Loucy (cell line): Measurements from ENCODE around the gene BMF.
"Not testable (repeated sequence)": the region's sequence is repeated elsewhere in the genome, so short reads cannot be mapped to it uniquely, and the experiment has no call there.

Experiments
- H2AFZ ChIP-seq: fragments of 200-600 bp; sonication (generic); 2 replicates; pipeline ENCODE4 v1.6.0; 2016; ENCODE audit warnings: antibody characterized with exemption, mild to moderate bottlenecking, low read length, moderate library complexity
- H3F3A ChIP-seq: fragments of 200-600 bp; 2 replicates; pipeline ENCODE4 v1.6.0; 2016; ENCODE audit warnings: antibody characterized with exemption, low read depth, mild to moderate bottlenecking
- H3K27me3 ChIP-seq: fragments of 200-600 bp; sonication (generic); 2 replicates; pipeline ENCODE4 v1.6.1; 2014; ENCODE audit warnings: low read length, mild to moderate bottlenecking; ENCODE audit not compliant: insufficient read depth, poor library complexity, severe bottlenecking
- H3K36me3 ChIP-seq: fragments of 200-600 bp; sonication (generic); 2 replicates; pipeline ENCODE4 v1.6.1; 2016; ENCODE audit warnings: low read length; ENCODE audit not compliant: insufficient read depth
- H3K4me1 ChIP-seq: fragments of 200-600 bp; sonication (generic); 2 replicates; pipeline ENCODE4 v1.5.1; 2014; ENCODE audit warnings: low read length, mild to moderate bottlenecking; ENCODE audit not compliant: insufficient read depth, poor library complexity, severe bottlenecking
- H3K4me2 ChIP-seq: fragments of 200-600 bp; sonication (generic); 2 replicates; pipeline ENCODE4 v1.6.0; 2014; ENCODE audit warnings: antibody characterized with exemption, low read length, low read depth, mild to moderate bottlenecking; ENCODE audit not compliant: poor library complexity, severe bottlenecking
- H3K4me3 ChIP-seq: fragments of 200-600 bp; sonication (generic); 2 replicates; pipeline ENCODE4 v1.5.1; 2014; ENCODE audit warnings: low read length, mild to moderate bottlenecking, mixed read lengths; ENCODE audit not compliant: poor library complexity, severe bottlenecking
- H3K79me2 ChIP-seq: fragments of 200-600 bp; sonication (generic); 2 replicates; pipeline ENCODE4 v1.6.1; 2014; ENCODE audit warnings: low read length; ENCODE audit not compliant: insufficient read depth
- H3K9ac ChIP-seq: fragments of 200-600 bp; sonication (generic); 2 replicates; pipeline ENCODE4 v1.6.0; 2014; ENCODE audit warnings: mild to moderate bottlenecking, low read depth, low read length, moderate library complexity; ENCODE audit not compliant: poor library complexity, severe bottlenecking
- H3K9me2 ChIP-seq: fragments of 200-600 bp; sonication (generic); replicated peaks from 2 replicates; pipeline ENCODE4 v1.6.1; 2016; ENCODE audit warnings: low read depth, low read length, mixed read lengths
- H3K9me3 ChIP-seq: fragments of 200-600 bp; sonication (generic); 2 replicates; pipeline ENCODE4 v1.6.1; 2014; ENCODE audit warnings: mild to moderate bottlenecking, antibody characterized with exemption, low read length, low read depth; ENCODE audit not compliant: insufficient read depth
- H4K20me1 ChIP-seq: fragments of 200-600 bp; sonication (generic); 2 replicates; pipeline ENCODE4 v1.6.0; 2014; ENCODE audit warnings: antibody characterized with exemption, low read length, mild to moderate bottlenecking; ENCODE audit not compliant: insufficient read depth, poor library complexity, severe bottlenecking
- EZH2phosphoT487 ChIP-seq: fragments of 200-600 bp; IDR thresholded peaks from 2 replicates; pipeline ENCODE4 v1.6.1; 2018; ENCODE audit warnings: antibody characterized with exemption, mild to moderate bottlenecking, moderate library complexity, borderline replicate concordance
- TF ChIP-seq, protein P1 (sequence below): fragments of 200-600 bp; sonication (generic); conservative IDR thresholded peaks from 2 replicates; pipeline ENCODE4 v1.5.1; 2014; ENCODE audit warnings: mild to moderate bottlenecking, antibody characterized with exemption, low read length

The BMF gene

DNA sequence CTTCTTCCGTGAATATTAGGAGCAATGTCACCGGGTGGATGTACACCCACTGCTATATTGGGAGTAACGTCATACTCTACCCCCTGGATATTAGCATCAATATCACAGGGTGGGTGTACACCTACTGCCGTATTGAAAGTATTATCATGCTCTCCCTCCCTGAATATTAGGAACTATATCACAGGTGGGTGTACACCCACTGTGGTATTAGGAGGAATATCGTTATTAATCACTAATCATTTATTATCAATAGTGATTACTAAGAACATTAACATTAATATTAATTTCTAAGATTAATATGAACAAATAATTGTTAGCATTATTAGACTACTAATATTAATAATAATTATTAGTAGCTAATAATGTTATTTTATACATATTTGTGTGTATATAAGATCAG, 21.4 kb upstream of the BMF start:
- H2AFZ ChIP-seq: no peak overlapping the region
- H3K9ac ChIP-seq: no peak overlapping the region
- TF ChIP-seq, protein P1, sequence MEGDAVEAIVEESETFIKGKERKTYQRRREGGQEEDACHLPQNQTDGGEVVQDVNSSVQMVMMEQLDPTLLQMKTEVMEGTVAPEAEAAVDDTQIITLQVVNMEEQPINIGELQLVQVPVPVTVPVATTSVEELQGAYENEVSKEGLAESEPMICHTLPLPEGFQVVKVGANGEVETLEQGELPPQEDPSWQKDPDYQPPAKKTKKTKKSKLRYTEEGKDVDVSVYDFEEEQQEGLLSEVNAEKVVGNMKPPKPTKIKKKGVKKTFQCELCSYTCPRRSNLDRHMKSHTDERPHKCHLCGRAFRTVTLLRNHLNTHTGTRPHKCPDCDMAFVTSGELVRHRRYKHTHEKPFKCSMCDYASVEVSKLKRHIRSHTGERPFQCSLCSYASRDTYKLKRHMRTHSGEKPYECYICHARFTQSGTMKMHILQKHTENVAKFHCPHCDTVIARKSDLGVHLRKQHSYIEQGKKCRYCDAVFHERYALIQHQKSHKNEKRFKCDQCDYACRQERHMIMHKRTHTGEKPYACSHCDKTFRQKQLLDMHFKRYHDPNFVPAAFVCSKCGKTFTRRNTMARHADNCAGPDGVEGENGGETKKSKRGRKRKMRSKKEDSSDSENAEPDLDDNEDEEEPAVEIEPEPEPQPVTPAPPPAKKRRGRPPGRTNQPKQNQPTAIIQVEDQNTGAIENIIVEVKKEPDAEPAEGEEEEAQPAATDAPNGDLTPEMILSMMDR: no peak
- TF ChIP-seq EZH2phosphoT487: no peak
- H3K9me2 ChIP-seq: no peaks in the 10 kb centered on the region
- no peaks in the 10 kb centered on the region for H3F3A ChIP-seq
- no peaks in the 10 kb centered on the region for H4K20me1 ChIP-seq
- H3K4me1 ChIP-seq: no peaks in the 10 kb centered on the region
- no peaks in the 10 kb centered on the region for H3K79me2 ChIP-seq
- H3K27me3 ChIP-seq: no peaks in the 10 kb centered on the region
- no peaks in the 10 kb centered on the region for H3K9me3 ChIP-seq
- no peak overlapping the region for H3K4me3 ChIP-seq
- no peak overlapping the region for H3K4me2 ChIP-seq
- no peaks in the 10 kb centered on the region for H3K36me3 ChIP-seq

- Histone ChIP-seq H3K9me3 (no peaks in the 10 kb centered on the region), H4K20me1 (no peaks in the 10 kb centered on the region), H2AFZ (no peak overlapping the region), H3K27me3 (no peaks in the 10 kb centered on the region), H3K9ac (no peak overlapping the region), H3K4me3 (no peak overlapping the region), H3K4me2 (no peak overlapping the region), H3K36me3 (no peaks in the 10 kb centered on the region), H3K4me1 (no peaks in the 10 kb centered on the region), H3K79me2 (no peaks in the 10 kb centered on the region), H3K9me2 (no peaks in the 10 kb centered on the region), H3F3A (no peaks in the 10 kb centered on the region)
- TF ChIP-seq, protein P1: no peak
- no peak for TF ChIP-seq EZH2phosphoT487
These were observed 20.3 kb upstream of the BMF start for GRCh38 chr15:40128766-40129660.

GRCh38 chr15:40125950-40126349, 17.3 kb upstream of the BMF start:
- Histone ChIP-seq H3K27me3 (no peaks in the 10 kb centered on the region), H2AFZ (no peak overlapping the region), H3K36me3 (no peaks in the 10 kb centered on the region), H3K4me1 (no peaks in the 10 kb centered on the region), H3K4me3 (no peak overlapping the region), H3K9me2 (no peaks in the 10 kb centered on the region), H3K79me2 (no peaks in the 10 kb centered on the region), H3K9ac (no peak overlapping the region), H3K4me2 (no peak overlapping the region), H4K20me1 (no peaks in the 10 kb centered on the region), H3F3A (no peaks in the 10 kb centered on the region), H3K9me3 (no peaks in the 10 kb centered on the region)
- TF ChIP-seq EZH2phosphoT487: no peak
- TF ChIP-seq, protein P1: no peak

- not testable (repeated sequence) for H3K4me1 ChIP-seq, H3K9me3 ChIP-seq, H3K79me2 ChIP-seq, H3K4me3 ChIP-seq, H4K20me1 ChIP-seq, H3F3A ChIP-seq, H3K27me3 ChIP-seq, H3K4me2 ChIP-seq, H2AFZ ChIP-seq, H3K9me2 ChIP-seq, H3K9ac ChIP-seq, H3K36me3 ChIP-seq
These were observed 16.2 kb upstream of the BMF start for GRCh38 chr15:40124807-40125285.

GRCh38 chr15:40124333-40124732, 15.7 kb upstream of the BMF start:
- not testable (repeated sequence) for H3K79me2 ChIP-seq, H3K9me3 ChIP-seq, H3K4me3 ChIP-seq, H2AFZ ChIP-seq, H3F3A ChIP-seq, H4K20me1 ChIP-seq, H3K27me3 ChIP-seq, H3K4me1 ChIP-seq, H3K36me3 ChIP-seq, H3K9ac ChIP-seq, H3K9me2 ChIP-seq, H3K4me2 ChIP-seq
